K562 (cell line): Measurements from ENCODE around the gene DYNC1I1.

Source experiments
- MED1 ChIP-seq: sonication (generic); formaldehyde crosslinking; IDR thresholded peaks from 2 replicates; pipeline ENCODE4 v1.8.1; 2023; ENCODE audit warnings: missing genetic modification reagents, borderline replicate concordance
- NBN ChIP-seq: fragments of 450-650 bp; IDR thresholded peaks from 2 replicates; pipeline ENCODE4 v1.6.1; 2016; ENCODE audit warnings: low read depth, mild to moderate bottlenecking
- YY1 ChIP-seq, 3 experiments: IDR thresholded peaks; 2 replicates each; pipeline ENCODE4 v1.6.1; 2011; ENCODE audit warnings: low read length in 2 of 3, mild to moderate bottlenecking in 2 of 3, moderate library complexity in 2 of 3, borderline replicate concordance in 1 of 3, control low read depth in 1 of 3, low read depth in 1 of 3; ENCODE audit not compliant: insufficient read depth in 3 of 3, insufficient replicate concordance in 2 of 3, control insufficient read depth in 1 of 3, insufficient read length in 1 of 3; ENCODE audit errors: extremely low read depth in 1 of 3
- ZNF639 ChIP-seq, 2 experiments: fragments of 200-800 bp in 1 of 2; sonication (Bioruptor generic) in 1 of 2; sonication (generic) in 1 of 2; formaldehyde crosslinking in 1 of 2; IDR thresholded peaks in 1 of 2; conservative IDR thresholded peaks in 1 of 2; 2 replicates each; pipeline versions ENCODE4 v1.5.0 to v1.6.1; 2016 to 2020; ENCODE audit warnings: missing compliant biosample characterization in 1 of 2, missing genetic modification characterization in 1 of 2, missing genetic modification reagents in 1 of 2
- ZNF644 ChIP-seq: fragments of 200-800 bp; sonication (Bioruptor generic); IDR thresholded peaks from 2 replicates; pipeline ENCODE4 v1.6.1; 2016; ENCODE audit warnings: low read depth, missing genetic modification characterization, missing compliant biosample characterization

- no peak for TF ChIP-seq NBN
- TF ChIP-seq ZNF644 (tag) = no peak
- no peak for TF ChIP-seq YY1 (IDR thresholded peaks at IDR 0.05; ENCODE audit: borderline replicate concordance in 1 of 3, control insufficient read depth in 1 of 3, extremely low read depth in 1 of 3, insufficient read depth in 3 of 3, insufficient read length in 1 of 3, insufficient replicate concordance in 2 of 3, low read depth in 1 of 3, low read length in 2 of 3)
- TF ChIP-seq ZNF639 (CRISPR knock-in tag; conservative IDR thresholded peaks at IDR 0.05 in 1 of 2, IDR thresholded peaks at IDR 0.05 in 1 of 2) = no peak
- TF ChIP-seq MED1 = no peak
These were observed 41.7 kb upstream of the DYNC1I1 start for GRCh38 chr7:95730493-95731280.
